ENCODE data around the gene ZNF827. TPM values are rescaled to one million over a fixed set of nuclear protein-coding genes. Genes with fewer than 3 reads are reported as not detected.

ZNF827 gene
- total and polyA plus RNA-seq, 2 of the 8 experiments (the other 6 are each of a cell fraction or from before 2014, with no cell fraction given) = 25.3 to 26.2 TPM

GRCh38 chr4:145939441-145939750, 773 bp upstream of the ZNF827 start:
- 49% methylated on average over 2 of the region's 2 CpGs; no CpG with 5 or more reads in 1 of the 2 experiments for WGBS, 2 experiments (ENCODE audit: extremely low coverage in 1 of 2, insufficient coverage in 1 of 2, insufficient read length in 1 of 2, insufficient replicate concordance in 2 of 2, low coverage in 1 of 2, low lambda C conversion rate in 2 of 2, missing lambda C conversion rate in 1 of 2)
- H3K4me3 ChIP-seq (ENCODE audit: extremely low read depth in 1 of 4, insufficient read depth in 2 of 4, low read depth in 3 of 4, low read length in 4 of 4) = peak overlapping the region in 2 of 4 experiments; percentile 68 to 96; a peak in 4 of 8 replicates
- H3K9ac ChIP-seq (replicated peaks in 1 of 4; ENCODE audit: extremely low read depth in 1 of 4, low read depth in 3 of 4, low read length in 3 of 4) = no peak overlapping the region
- TF ChIP-seq HDAC2 (IDR thresholded peaks at IDR 0.05; ENCODE audit: borderline replicate concordance in 1 of 2, low read depth in 2 of 2, low read length in 2 of 2) (no peak), CTBP2 (IDR thresholded peaks at IDR 0.05; ENCODE audit: borderline replicate concordance, insufficient read depth, insufficient read length, low read length) (no peak), ATF2 (IDR thresholded peaks at IDR 0.05; ENCODE audit: low read length) (no peak), SAP30 (IDR thresholded peaks at IDR 0.05; ENCODE audit: insufficient read depth, insufficient replicate concordance, low read length) (no peak), TEAD4 (IDR thresholded peaks at IDR 0.05; ENCODE audit: low read depth, low read length) (no peak), CREB1 (IDR thresholded peaks at IDR 0.05) (no peak), CHD1 (IDR thresholded peaks at IDR 0.05; ENCODE audit: low read depth, low read length) (no peak), SIRT6 (IDR thresholded peaks at IDR 0.05; ENCODE audit: low read length) (no peak), EZH2 (IDR thresholded peaks at IDR 0.05; ENCODE audit: low read depth, low read length, severe bottlenecking) (no peak), POU5F1 (IDR thresholded peaks at IDR 0.05; ENCODE audit: low read depth, low read length) (no peak), TAF1 (IDR thresholded peaks at IDR 0.05; ENCODE audit: low read depth, low read length) (no peak), SP4 (IDR thresholded peaks at IDR 0.05; ENCODE audit: low read length) (no peak), SP2 (IDR thresholded peaks at IDR 0.05; ENCODE audit: low read length) (no peak), TBP (IDR thresholded peaks at IDR 0.05; ENCODE audit: low read depth, low read length) (no peak)

More at GRCh38 chr4:145939441-145939750, 773 bp upstream of the ZNF827 start:
- no peak overlapping the region for H3K14ac ChIP-seq (ENCODE audit: insufficient read length)
- H3K79me1 ChIP-seq (ENCODE audit: low read depth, low read length) = no peaks in the 10 kb centered on the region; the same call in 1 of the 2 replicates
- DNase-seq (ENCODE audit: low read depth in 1 of 2, low spot score in 2 of 2) (no peak), FAIRE-seq (no peak)
- H2AFZ ChIP-seq (ENCODE audit: low read length) = no peak overlapping the region
- H2BK5ac ChIP-seq (ENCODE audit: low read depth, low read length) = no peak overlapping the region
- peak overlapping the region; percentile 55 for H2BK120ac ChIP-seq (replicated peaks; ENCODE audit: low read depth, low read length)
- no peak overlapping the region for H4K5ac ChIP-seq (ENCODE audit: insufficient read length, low read depth, low read length)
- peaks cover 4 to 16% (median 7%) of the 10 kb centered on the region in 4 experiments; a peak in 4 of 7 replicates for H3K4me1 ChIP-seq (replicated peaks in 1 of 4; ENCODE audit: control insufficient read depth in 3 of 4, insufficient read depth in 4 of 4, low read length in 3 of 4)
- H3K79me2 ChIP-seq (ENCODE audit: control insufficient read depth in 1 of 2, insufficient read depth in 2 of 2, low read length in 2 of 2) = peaks cover 4 to 25% of the 10 kb centered on the region in 2 experiments
- H3K4me2 ChIP-seq (ENCODE audit: insufficient read depth in 1 of 2, low read depth in 2 of 2, low read length in 2 of 2) = peak overlapping the region; percentile 79 to 92
- H2BK12ac ChIP-seq (ENCODE audit: low read depth, low read length) = no peak overlapping the region
- H3K27ac ChIP-seq (ENCODE audit: low read depth, low read length) = no peak overlapping the region
- H2AK5ac ChIP-seq (ENCODE audit: low read depth, low read length) = no peak overlapping the region
- no peak overlapping the region for H2BK15ac ChIP-seq (ENCODE audit: low read length)
- H4K20me1 ChIP-seq (replicated peaks in 1 of 2; ENCODE audit: control insufficient read depth in 1 of 2, insufficient read depth in 2 of 2, low read length in 2 of 2) = peaks cover 0 to 3% of the 10 kb centered on the region in 2 experiments
- ChIA-PET POLR2A (ENCODE audit: partially characterized antibody) (no interaction called here), CTCF (ENCODE audit: partially characterized antibody) (interaction anchor here (0.6 to 1.1 kb wide), 2 partner anchors 87 to 164 kb away, joined by 3 to 4 read pairs; no protein-coding TSS in a partner anchor)
- H3K27me3 ChIP-seq (replicated peaks in 1 of 4; ENCODE audit: control insufficient read depth in 3 of 4, extremely low read depth in 1 of 4, insufficient read depth in 3 of 4, low read length in 3 of 4) = no peaks in the 10 kb centered on the region
- H3K23me2 ChIP-seq (ENCODE audit: low read depth, low read length) = peaks cover 10% of the 10 kb centered on the region
- H3K9me3 ChIP-seq (ENCODE audit: insufficient read depth in 2 of 2, low read depth in 1 of 2, low read length in 1 of 2) = no peaks in the 10 kb centered on the region
- H3K56ac ChIP-seq (replicated peaks; ENCODE audit: insufficient read length, low read depth, low read length) = no peak overlapping the region
- no peak overlapping the region for H3K4ac ChIP-seq (replicated peaks; ENCODE audit: insufficient read length, low read depth, low read length)
- peak overlapping the region; percentile 52 for H4K91ac ChIP-seq (replicated peaks; ENCODE audit: insufficient read length, low read length)
- H3K36me3 ChIP-seq (ENCODE audit: control insufficient read depth in 2 of 4, insufficient read depth in 4 of 4, low read length in 3 of 4) = no peaks in the 10 kb centered on the region
- H4K8ac ChIP-seq (ENCODE audit: extremely low read depth, insufficient read depth, low read length) = no peak overlapping the region
- H3K18ac ChIP-seq (ENCODE audit: extremely low read depth, low read length) = no peak overlapping the region
- no peak overlapping the region for H2BK20ac ChIP-seq (ENCODE audit: low read length)
- no peak overlapping the region for H3K23ac ChIP-seq (ENCODE audit: insufficient read length)

Data from H1 (cell line).